22Rv1 (cell line): ENCODE data around the gene MKLN1.

Experiments used
- ZFX ChIP-seq: fragments of 450-650 bp; IDR thresholded peaks from 2 replicates; pipeline ENCODE4 v1.6.1; 2017; ENCODE audit warnings: antibody characterized with exemption, borderline replicate concordance
- TF ChIP-seq, protein P1 (sequence below): fragments of 450-650 bp; IDR thresholded peaks from 2 replicates; pipeline ENCODE4 v1.5.1; 2017; ENCODE audit warnings: mild to moderate bottlenecking

DNA sequence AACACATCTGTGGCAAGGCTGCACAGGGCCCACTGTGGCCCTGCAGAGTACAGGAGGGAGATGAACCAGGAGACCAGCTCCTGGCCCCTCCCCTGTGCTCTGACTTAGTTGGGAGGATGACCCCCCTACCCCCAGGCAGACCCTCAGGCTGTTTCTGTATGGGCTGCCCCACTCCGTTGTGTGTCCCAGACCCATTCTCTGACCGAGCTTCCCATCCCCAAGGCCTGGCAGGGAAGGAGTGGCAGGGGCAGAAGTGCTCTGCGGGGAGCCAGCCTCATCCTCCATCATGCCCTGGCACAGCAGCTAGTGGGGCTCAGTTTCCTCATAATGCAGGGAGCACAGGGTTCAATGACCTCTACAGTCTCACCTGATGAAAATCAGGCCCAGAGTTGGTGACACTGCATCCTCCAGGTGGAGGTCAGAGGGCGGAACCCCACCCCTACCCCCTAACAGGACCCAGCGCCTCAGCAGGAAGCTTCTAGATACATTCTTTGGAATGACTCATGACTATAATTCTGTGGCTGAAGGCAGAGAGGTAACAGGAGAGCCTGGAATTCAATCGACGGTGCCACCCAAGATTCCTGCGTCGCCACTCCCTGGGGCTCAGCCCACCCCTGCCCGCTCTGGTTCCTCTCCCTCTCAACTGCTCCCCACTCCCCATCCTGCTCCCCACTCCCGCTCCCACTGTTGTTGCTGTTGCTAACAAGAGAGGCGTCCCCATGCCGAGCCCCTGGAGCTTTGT lies 210.6 kb downstream of the MKLN1 start:
- TF ChIP-seq, protein P1, sequence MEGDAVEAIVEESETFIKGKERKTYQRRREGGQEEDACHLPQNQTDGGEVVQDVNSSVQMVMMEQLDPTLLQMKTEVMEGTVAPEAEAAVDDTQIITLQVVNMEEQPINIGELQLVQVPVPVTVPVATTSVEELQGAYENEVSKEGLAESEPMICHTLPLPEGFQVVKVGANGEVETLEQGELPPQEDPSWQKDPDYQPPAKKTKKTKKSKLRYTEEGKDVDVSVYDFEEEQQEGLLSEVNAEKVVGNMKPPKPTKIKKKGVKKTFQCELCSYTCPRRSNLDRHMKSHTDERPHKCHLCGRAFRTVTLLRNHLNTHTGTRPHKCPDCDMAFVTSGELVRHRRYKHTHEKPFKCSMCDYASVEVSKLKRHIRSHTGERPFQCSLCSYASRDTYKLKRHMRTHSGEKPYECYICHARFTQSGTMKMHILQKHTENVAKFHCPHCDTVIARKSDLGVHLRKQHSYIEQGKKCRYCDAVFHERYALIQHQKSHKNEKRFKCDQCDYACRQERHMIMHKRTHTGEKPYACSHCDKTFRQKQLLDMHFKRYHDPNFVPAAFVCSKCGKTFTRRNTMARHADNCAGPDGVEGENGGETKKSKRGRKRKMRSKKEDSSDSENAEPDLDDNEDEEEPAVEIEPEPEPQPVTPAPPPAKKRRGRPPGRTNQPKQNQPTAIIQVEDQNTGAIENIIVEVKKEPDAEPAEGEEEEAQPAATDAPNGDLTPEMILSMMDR = no peak
- no peak for TF ChIP-seq ZFX
